Endodermal cell (in vitro differentiated cells): Measurements from ENCODE around the gene IRF3. TPM values are rescaled to one million over a fixed set of nuclear protein-coding genes. Genes with fewer than 3 reads are reported as not detected.
"Not testable (repeated sequence)": the region's sequence is repeated elsewhere in the genome, so short reads cannot be mapped to it uniquely, and the experiment has no call there.

Experiments used
- DNase-seq: peaks from one replicate; pipeline ENCODE4 v3.0.0-alpha.2; 2017
- H3K27ac ChIP-seq: 2 replicates; pipeline ENCODE4 v1.5.1; 2013; ENCODE audit warnings: mild to moderate bottlenecking, low read depth, low read length, moderate library complexity
- H3K27me3 ChIP-seq: 2 replicates; pipeline ENCODE4 v1.6.1; 2013; ENCODE audit warnings: mild to moderate bottlenecking, low read length, moderate library complexity; ENCODE audit not compliant: insufficient read depth, control insufficient read depth, poor library complexity, severe bottlenecking
- H3K36me3 ChIP-seq: 2 replicates; pipeline ENCODE4 v1.7.0; 2013; ENCODE audit warnings: mild to moderate bottlenecking, low read length, moderate library complexity; ENCODE audit not compliant: control insufficient read depth, insufficient read depth
- H3K4me1 ChIP-seq: one replicate; pipeline ENCODE4 v1.7.0; 2013; ENCODE audit warnings: low read length; ENCODE audit not compliant: control insufficient read depth, insufficient read depth
- H3K4me3 ChIP-seq: 2 replicates; pipeline ENCODE4 v1.5.1; 2013; ENCODE audit warnings: mild to moderate bottlenecking, low read length, moderate library complexity
- H3K9ac ChIP-seq: 2 replicates; pipeline ENCODE4 v1.6.1; 2013; ENCODE audit warnings: mild to moderate bottlenecking, low read length, moderate library complexity; ENCODE audit not compliant: poor library complexity, severe bottlenecking; ENCODE audit errors: extremely low read depth
- H3K9me3 ChIP-seq: 2 replicates; pipeline ENCODE4 v1.6.1; 2013; ENCODE audit warnings: mild to moderate bottlenecking, low read length, moderate library complexity; ENCODE audit not compliant: control insufficient read depth
- H3K27ac Mint-ChIP-seq: 2 replicates; pipeline ENCODE4 v1.8.0; 2020; ENCODE audit warnings: mixed read lengths
- H3K27me3 Mint-ChIP-seq: 2 replicates; pipeline ENCODE4 v1.8.0; 2021; ENCODE audit warnings: mild to moderate bottlenecking, mixed read lengths; ENCODE audit not compliant: insufficient read depth
- H3K36me3 Mint-ChIP-seq: 2 replicates; pipeline ENCODE4 v1.8.0; 2020; ENCODE audit warnings: low read depth, mixed read lengths
- H3K4me1 Mint-ChIP-seq: 2 replicates; pipeline ENCODE4 v1.8.0; 2020; ENCODE audit warnings: mixed read lengths
- H3K4me3 Mint-ChIP-seq: 2 replicates; pipeline ENCODE4 v1.8.0; 2020; ENCODE audit warnings: mild to moderate bottlenecking, moderate library complexity, mixed read lengths
- H3K9me3 Mint-ChIP-seq: 2 replicates; pipeline ENCODE4 v1.8.0; 2020; ENCODE audit warnings: mild to moderate bottlenecking, mixed read lengths
- WGBS, 2 experiments: methylation state at CpG; one replicate each; pipeline versions ENCODE4 v1.1.5 to v1.1.7; 2013; ENCODE audit warnings: missing lambda C conversion rate in 2 of 2, mixed read lengths in 1 of 2; ENCODE audit not compliant: insufficient coverage in 1 of 2, insufficient read length in 1 of 2; 5-methylcytosine and 5-hydroxymethylcytosine counted together
- total RNA-seq, 2 donors: library from RNA; stranded (reverse); fragmentation: NEBNext Ultra II Directional in 1 of 2; extraction: Animal tissue kit (Norgen Biotek cat#: 25700) in 1 of 2; gene quantifications; 2 replicates in 1 of 2; 3 replicates in 1 of 2; pipeline ENCODE4 v1.2.1, GENCODE V29; 2021
- TF ChIP-seq, protein P1 (sequence below): fragments of 200-600 bp; sonication (generic); conservative IDR thresholded peaks from 2 replicates; pipeline ENCODE4 v1.5.0; 2021; ENCODE audit warnings: antibody characterized with exemption, mild to moderate bottlenecking

Gene IRF3
- total RNA-seq, 2 donors from 2014 or later, result 127 to 128 TPM

DNA sequence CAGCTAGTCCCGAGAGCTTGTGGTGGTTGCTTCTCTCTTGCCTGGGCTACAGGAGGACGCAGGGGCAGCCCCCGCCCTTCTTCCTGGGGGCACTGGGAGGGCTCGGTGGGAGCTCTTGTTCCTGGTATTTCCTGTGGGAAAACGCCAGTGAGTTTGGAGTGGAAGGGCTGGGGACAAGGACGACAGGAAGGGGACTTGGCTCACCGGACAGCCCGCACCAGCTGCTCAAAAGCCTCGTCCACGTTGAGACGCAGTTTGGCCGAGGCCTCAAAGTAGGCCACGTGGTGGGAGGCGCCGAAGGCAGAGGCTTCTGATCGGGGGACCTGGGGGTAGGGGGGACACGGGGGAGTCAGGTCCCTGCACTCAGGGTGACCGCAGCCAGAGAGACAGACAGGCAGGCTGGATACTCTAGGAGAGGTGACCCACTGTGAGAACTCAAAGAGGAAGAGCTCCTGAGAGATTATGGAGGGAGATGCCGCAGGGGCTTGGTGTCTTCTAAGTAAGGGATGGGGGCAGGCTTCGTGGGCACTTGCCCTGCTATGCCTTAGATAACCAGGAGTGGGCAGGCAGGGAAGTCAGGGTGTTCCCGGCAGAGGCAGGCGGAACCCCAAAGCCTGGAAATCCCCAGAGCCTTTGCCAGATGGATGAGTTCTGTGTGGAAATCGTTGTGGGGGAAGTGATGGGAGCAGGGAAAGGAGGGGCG, 30.0 kb downstream of the IRF3 start:
- Histone ChIP-seq H3K36me3 (no peaks in the 10 kb centered on the region), H3K9me3 (no peaks in the 10 kb centered on the region), H3K4me1 (no peaks in the 10 kb centered on the region), H3K27ac (peak overlapping the region; percentile 53), H3K27me3 (no peaks in the 10 kb centered on the region), H3K9ac (no peak overlapping the region), H3K4me3 (no peak overlapping the region)
- no peak overlapping the region for H3K27ac Mint-ChIP-seq
- peaks cover 18% of the 10 kb centered on the region for H3K4me1 Mint-ChIP-seq
- no peak overlapping the region for H3K4me3 Mint-ChIP-seq
- WGBS, 2 experiments, result 76% methylated on average over 15 to 24 of the region's 24 CpGs
- peak; percentile 65 for DNase-seq
- H3K36me3 Mint-ChIP-seq, result no peaks in the 10 kb centered on the region
- no peaks in the 10 kb centered on the region for H3K9me3 Mint-ChIP-seq
- H3K27me3 Mint-ChIP-seq, result peaks cover 18% of the 10 kb centered on the region
- TF ChIP-seq, protein P1, sequence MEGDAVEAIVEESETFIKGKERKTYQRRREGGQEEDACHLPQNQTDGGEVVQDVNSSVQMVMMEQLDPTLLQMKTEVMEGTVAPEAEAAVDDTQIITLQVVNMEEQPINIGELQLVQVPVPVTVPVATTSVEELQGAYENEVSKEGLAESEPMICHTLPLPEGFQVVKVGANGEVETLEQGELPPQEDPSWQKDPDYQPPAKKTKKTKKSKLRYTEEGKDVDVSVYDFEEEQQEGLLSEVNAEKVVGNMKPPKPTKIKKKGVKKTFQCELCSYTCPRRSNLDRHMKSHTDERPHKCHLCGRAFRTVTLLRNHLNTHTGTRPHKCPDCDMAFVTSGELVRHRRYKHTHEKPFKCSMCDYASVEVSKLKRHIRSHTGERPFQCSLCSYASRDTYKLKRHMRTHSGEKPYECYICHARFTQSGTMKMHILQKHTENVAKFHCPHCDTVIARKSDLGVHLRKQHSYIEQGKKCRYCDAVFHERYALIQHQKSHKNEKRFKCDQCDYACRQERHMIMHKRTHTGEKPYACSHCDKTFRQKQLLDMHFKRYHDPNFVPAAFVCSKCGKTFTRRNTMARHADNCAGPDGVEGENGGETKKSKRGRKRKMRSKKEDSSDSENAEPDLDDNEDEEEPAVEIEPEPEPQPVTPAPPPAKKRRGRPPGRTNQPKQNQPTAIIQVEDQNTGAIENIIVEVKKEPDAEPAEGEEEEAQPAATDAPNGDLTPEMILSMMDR, result peak; percentile 17

DNA sequence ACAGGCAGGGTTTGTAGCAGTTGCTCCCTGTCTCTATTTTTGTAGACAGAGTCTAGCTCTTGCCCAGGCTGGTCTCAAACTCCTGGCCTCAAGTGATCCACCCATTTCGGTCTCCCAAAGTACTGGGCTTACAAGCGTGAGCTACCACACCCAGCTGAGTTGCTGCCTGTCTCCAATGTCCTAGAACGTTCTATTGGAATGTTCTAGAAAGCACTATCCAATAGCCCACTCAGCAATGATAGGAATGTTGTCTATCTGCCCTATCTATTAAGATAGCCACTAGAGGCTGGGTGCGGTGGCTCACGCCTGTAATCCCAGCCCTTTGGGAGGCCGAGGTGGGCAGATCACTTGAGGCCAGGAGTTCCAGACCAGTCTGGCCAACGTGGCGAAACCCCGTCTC, 32.4 kb downstream of the IRF3 start:
- not testable (repeated sequence) for H3K9me3 Mint-ChIP-seq, H3K4me1 Mint-ChIP-seq, H3K27me3 Mint-ChIP-seq, H3K27ac Mint-ChIP-seq, DNase-seq, H3K9ac ChIP-seq, H3K27me3 ChIP-seq, H3K36me3 ChIP-seq, H3K4me3 Mint-ChIP-seq, H3K4me3 ChIP-seq, H3K9me3 ChIP-seq, H3K27ac ChIP-seq, H3K4me1 ChIP-seq
- H3K36me3 Mint-ChIP-seq, result peaks cover 10% of the 10 kb centered on the region
- 87 to 89% methylated on average over 9 of the region's 9 CpGs for WGBS, 2 experiments

DNA sequence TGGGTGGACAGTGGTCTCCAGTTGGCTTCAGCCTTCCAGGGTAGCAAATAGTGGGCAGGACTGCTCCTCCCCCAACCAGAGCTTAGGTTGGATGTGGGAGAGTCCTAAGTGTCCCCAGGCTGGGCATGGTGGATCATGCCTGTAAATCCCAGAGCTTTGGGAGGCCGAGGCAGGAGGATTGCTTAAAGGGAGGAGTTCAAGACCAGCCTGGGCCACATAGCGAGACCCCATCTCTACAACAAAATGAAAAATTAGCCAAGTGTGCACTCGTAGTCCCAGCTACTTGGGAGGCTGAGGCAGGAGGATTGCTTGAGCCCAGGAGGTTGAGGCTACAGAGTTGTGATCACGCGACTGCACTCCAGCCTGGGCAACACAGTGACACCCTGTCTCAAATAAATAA, 33.1 kb downstream of the IRF3 start:
- Histone ChIP-seq H3K27me3 (no peaks in the 10 kb centered on the region), H3K9me3 (no peaks in the 10 kb centered on the region), H3K4me1 (no peaks in the 10 kb centered on the region), H3K4me3 (no peak overlapping the region), H3K27ac (no peak overlapping the region), H3K36me3 (peaks cover 13% of the 10 kb centered on the region), H3K9ac (no peak overlapping the region)
- 88 to 93% methylated on average over 3 to 5 of the region's 5 CpGs for WGBS, 2 experiments
- H3K9me3 Mint-ChIP-seq, result no peaks in the 10 kb centered on the region
- H3K27me3 Mint-ChIP-seq, result peaks cover 5% of the 10 kb centered on the region
- no peak overlapping the region for H3K4me3 Mint-ChIP-seq
- TF ChIP-seq, protein P1, result no peak
- H3K36me3 Mint-ChIP-seq, result peaks cover 15% of the 10 kb centered on the region
- no peaks in the 10 kb centered on the region for H3K4me1 Mint-ChIP-seq
- no peak for DNase-seq
- no peak overlapping the region for H3K27ac Mint-ChIP-seq
